WTC11 (cell line): ENCODE data around the gene LCN15.

Experiments
- TF ChIP-seq, protein P1 (sequence below): sonication (generic); formaldehyde crosslinking; IDR thresholded peaks from 2 replicates; pipeline ENCODE4 v1.8.1; 2022; ENCODE audit warnings: mild to moderate bottlenecking, missing genetic modification reagents, moderate library complexity, borderline replicate concordance
- TF ChIP-seq, protein P2 (sequence below): sonication (generic); formaldehyde crosslinking; IDR thresholded peaks from 2 replicates; pipeline ENCODE4 v1.8.0; 2022; ENCODE audit warnings: mild to moderate bottlenecking, missing genetic modification reagents
- TF ChIP-seq, protein P3 (sequence below): sonication (generic); formaldehyde crosslinking; conservative IDR thresholded peaks from 2 replicates; pipeline ENCODE4 v1.8.1; 2022; ENCODE audit warnings: mild to moderate bottlenecking, missing genetic modification reagents

DNA sequence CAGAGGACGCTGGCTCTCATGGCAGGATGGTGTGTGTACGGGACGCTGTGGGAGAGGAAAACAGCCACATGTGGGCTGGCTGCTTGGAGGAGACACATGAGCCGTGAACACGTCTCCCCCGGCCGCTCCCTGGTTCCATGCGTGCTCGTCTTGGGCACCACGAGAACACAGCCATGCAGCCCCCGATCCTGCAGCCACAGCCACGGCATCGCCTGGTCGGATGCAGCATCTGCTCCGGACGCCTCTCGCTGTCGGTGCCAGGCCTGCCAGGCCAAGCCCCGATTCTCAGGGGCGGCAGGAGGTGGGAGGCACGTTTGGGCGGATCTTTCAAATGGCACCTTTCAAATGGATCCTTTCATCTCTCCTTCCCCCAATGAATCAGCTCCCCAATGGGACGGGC, 24.8 kb downstream of the LCN15 start:
- TF ChIP-seq, protein P1, sequence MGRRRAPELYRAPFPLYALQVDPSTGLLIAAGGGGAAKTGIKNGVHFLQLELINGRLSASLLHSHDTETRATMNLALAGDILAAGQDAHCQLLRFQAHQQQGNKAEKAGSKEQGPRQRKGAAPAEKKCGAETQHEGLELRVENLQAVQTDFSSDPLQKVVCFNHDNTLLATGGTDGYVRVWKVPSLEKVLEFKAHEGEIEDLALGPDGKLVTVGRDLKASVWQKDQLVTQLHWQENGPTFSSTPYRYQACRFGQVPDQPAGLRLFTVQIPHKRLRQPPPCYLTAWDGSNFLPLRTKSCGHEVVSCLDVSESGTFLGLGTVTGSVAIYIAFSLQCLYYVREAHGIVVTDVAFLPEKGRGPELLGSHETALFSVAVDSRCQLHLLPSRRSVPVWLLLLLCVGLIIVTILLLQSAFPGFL (CRISPR knock-in tag): no peak
- TF ChIP-seq, protein P2, sequence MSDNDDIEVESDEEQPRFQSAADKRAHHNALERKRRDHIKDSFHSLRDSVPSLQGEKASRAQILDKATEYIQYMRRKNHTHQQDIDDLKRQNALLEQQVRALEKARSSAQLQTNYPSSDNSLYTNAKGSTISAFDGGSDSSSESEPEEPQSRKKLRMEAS: no peak
- TF ChIP-seq, protein P3, sequence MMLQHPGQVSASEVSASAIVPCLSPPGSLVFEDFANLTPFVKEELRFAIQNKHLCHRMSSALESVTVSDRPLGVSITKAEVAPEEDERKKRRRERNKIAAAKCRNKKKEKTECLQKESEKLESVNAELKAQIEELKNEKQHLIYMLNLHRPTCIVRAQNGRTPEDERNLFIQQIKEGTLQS (CRISPR knock-in tag): no peak
